GM19240 (cell line): Measurements from ENCODE around the gene FAM53A.
"Not testable (repeated sequence)": the region's sequence is repeated elsewhere in the genome, so short reads cannot be mapped to it uniquely, and the experiment has no call there.

Experiments used
- DNase-seq: peaks from one replicate; pipeline ENCODE4 v3.0.0; 2011; ENCODE audit warnings: low spot score; ENCODE audit not compliant: insufficient read length

The FAM53A gene

DNA sequence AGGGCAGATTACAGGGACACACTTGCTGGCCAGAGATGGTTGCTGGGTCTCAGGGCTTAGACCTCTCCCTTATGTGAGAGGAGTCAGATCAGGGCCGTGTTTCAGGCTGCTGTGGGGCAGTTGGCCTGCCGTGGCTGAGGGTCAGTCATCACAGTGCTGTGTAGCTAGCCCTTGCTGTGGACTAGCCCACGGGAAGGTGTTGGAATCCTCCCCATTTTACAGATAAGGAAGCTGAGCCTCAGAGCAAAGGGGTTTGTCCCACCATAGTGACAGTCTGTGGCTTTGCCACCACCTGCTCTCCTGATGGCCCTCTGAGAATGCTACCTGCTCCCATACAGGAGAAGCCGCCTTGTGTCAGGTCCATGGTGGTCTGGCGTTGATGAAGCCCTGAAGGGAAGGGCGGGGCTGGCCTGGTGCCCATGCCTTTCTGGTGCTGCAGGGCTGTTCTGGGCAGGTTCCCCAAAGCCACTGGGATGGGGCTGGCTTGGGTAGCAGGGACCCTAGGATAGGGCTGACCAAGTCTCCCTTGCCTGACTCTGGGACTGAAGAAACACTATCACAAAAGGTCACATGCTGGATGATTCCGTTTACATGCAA is 2.4 kb upstream of the FAM53A start:
- no peak for DNase-seq

DNA sequence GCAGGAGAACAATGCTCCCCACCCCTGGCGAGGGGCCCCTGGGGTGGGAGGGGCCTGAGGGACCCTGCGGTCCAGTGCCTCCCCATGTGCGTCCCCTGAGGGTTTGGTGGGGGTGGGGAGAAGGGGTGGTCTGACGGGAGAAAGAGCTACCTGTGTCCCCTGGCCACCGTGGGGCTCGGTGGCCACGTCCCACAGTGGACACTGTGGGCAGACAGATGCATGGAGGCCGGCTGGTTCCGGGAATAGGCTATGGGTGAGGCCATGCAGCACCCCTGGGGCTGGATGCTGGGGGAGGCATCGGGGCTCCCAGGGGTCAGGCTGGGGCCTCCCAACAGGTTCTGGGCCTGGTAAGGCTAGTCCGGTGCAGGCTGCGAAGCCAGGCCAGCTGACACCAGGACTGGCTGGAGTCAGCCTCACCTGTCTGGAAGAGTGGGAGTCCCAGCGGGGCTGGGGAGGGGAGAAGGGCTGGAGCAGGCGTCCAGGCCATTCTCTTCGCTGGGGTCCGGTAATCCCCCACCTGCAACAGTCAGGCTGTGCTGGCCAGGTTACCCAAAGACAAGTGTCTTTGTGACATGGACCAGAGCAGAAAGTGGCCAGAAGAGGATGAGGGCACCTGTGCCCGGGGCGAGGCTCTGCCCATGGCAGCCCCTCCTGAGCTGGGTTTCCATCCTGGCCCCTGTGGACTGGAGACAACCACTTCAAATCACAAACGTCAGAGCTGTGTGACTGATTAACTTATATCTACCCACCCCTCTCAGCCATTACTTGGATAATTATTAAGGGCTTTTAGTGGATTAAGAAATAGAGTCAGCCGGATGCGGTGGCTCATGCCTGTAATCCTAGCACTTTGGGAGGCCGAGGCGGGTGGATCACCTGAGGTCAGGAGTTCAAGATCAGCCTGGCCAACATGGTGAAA is 1.4 kb upstream of the FAM53A start:
- DNase-seq: no peak

DNA sequence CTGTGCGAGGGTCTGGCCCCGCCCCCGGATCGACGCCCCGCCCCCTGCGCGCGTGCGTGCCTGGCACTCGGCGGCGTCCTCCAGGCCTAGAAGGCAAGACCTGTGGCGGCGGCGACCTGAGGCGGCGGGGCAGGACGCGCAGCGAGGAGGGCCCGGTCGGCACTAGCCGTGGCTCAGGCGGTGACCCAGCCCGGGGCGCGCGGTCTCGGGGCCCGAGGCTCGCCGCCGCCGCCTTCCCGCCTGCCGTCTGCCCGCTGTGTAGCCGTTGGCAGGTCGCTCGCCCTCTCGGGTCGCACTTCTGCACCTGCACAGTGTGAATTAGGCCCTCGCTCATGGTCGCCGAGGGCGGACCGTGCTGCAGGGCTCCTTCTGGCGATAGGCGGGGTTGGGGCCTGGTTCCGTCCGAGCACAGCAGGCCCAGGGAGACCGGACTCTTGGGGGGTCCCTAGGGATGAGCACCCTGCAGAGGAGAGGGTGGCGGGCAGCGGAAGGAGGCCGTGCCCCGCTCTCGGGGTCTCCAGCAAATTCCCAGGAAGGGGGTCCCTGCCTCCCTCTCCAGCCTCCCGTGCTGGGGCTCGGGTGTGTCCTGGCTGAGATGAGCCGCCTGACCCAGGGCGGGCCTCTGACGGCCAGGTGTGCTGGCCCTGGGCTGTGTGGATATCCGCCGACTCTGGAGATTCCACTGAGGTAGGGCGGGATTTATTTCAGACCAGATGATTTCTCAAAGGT is 557 bp upstream of the FAM53A start:
- no peak for DNase-seq

DNA sequence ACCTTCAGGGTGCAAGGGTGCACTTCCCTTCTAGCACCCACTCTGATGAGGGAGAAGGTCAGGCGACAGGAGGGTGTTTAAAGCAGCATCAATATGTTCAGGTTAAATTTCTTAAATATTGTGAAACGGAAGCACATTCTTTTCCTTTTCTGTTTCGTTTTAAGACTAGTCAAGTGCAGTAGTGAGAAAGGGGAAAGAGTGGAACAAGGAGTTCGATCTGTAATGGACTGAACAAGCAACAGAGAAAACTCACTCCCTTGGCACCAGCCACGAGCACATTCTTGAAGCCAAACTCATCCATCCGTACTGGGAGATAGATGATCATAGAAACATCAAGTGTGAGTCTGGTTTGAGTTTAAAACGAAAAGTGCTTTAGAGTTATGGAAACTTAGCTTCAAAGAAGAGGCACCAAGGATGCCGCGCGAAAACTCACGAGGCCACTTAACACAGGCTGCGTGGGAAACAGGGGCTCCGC is 815 bp downstream of the FAM53A start:
- no peak for DNase-seq

DNA sequence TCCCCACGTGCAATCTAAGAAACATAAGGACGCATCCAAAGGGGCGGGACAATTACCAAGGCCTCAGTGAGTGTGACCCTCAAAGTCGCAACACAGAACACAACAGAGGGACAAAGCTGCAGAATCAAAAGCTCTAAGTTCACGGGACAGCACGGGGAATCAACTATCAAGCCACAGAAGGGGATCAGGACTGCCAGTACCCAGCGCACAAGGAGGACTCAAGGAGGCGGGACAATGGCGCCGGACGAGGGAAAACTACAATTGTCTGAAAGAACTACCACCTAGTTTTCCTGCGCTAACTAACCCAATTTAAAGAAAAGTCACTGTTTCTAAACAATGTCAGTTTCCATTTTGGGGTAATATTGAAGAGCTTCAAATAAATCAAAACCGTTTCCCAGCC is 1.3 kb downstream of the FAM53A start:
- no peak for DNase-seq

DNA sequence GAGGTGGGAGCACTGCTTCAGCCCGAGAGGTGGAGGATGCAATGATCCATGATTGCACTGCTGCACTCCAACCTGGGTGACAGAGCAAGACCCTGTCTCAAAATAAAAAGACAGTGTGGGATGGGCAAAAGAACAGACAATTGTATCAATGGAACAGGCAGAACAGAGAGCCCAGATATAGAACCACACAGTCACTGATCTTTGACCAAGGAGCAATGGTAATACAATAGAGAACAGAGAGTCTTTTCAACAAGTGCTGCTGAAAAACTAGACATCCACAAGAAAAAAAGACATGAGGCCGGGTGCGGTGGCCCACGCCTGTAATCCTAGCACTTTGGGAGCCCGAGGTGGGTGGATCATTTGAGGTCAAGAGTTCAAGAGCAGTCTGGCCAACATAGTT is 5.9 kb downstream of the FAM53A start:
- no peak for DNase-seq

DNA sequence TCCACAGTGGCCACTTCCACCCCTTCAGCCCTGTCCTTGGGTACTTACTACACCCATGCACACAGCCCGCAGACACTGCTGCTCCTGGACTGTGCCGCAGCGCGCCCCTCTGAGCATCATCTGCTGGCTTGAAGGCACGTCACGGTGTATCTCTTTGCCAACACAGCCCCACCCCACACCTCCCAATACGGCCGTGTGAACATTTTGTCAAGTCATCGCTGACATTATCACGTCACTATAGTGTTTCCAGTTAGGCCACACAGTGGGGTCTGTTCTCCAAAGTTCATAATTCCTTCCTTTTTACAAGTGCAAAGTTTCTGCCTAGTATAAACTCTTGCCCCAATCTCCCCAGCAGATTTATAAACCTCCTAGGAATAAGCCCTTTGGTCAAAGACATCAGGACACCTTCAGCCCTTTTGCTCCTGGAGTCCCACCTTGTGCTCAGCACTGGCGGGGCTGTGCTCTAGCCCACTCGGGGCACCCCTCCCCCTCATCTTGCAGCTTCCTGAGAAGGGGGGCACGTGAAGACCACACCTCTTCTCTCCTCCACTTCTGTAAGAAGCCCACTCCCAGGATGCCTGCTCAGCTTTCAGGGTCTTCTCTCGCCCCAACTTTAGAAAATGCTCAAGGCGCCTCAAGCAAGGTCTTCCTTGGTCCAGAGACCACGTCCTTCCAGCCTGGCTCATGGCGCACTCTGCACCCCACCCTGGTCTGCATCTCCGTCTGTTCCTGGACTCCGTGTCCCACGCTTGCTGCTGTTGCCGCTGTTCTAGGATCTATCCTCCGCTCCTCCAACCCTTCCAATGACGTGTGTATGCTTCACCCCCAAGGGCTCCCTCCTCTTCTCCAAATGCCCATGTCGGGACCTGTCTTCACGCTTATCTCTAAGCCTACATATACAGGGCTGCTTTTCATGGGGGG is 7.2 kb downstream of the FAM53A start:
- DNase-seq: no peak

DNA sequence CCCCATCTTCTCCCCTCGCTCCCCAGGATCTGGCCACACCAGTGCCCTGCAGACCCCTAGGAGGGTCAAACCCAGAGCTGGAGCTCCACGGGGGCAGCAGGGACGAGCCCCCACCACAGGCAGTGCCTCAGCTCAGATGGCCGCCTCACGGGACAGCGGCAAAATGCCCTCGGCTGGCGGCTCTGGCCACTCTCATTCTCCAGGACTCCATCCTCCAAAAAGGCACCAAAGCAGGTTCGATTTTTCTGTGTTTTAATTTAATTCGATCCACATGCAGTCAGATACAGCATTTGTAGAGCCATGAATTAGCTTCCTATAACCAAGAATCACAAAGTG is 8.3 kb downstream of the FAM53A start:
- DNase-seq: no peak

DNA sequence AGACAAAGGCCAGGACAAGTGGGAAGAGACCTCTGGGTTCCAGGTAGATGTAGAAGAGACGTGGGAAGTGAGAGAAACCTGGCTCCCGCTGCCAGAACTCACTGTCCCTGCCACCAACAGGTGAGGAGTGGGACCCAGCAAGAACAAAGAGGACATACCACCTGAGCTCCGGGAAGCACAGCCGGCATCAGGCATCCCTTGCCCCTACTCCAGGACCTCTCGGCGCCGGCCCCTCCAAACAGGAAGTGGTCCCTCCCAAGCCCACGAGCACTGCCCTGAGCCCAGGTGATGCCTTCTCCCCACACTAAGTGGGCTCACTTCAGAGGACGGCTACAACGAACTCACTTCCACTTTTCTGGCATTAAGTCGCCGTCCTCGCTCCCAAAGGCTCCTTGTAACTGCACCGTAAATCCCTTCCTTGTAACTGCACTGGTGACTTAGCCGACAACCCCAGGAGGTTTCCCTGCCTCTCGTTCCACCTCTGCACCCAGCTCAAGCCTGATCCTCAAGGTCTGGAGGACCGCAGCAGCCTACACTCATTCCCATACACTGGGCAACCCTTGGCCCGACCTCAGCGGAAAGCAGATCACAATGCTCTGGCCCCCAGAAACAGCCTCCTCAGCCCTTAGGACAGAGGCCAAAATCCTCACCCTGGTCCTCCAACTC is 8.8 kb downstream of the FAM53A start:
- DNase-seq: no peak

DNA sequence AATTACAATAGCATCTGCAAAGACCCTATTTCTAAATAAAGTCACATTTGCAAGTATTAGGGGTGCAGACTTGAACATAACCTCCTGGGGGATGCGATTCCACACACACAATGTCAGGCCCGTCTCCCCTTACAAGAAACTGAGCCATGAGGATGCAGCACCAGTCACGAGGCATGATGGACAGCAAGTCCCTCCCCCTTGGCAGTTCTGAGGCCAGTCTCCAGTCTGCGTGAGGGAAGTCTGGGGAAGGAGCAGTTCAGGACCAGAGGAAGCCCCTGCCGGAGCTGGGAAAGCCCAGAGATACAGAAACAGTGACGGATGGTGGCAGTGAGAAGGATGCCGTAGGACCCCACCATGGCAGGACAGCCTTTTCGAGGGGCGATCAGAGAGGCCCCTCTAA is 9.4 kb downstream of the FAM53A start:
- no peak for DNase-seq

DNA sequence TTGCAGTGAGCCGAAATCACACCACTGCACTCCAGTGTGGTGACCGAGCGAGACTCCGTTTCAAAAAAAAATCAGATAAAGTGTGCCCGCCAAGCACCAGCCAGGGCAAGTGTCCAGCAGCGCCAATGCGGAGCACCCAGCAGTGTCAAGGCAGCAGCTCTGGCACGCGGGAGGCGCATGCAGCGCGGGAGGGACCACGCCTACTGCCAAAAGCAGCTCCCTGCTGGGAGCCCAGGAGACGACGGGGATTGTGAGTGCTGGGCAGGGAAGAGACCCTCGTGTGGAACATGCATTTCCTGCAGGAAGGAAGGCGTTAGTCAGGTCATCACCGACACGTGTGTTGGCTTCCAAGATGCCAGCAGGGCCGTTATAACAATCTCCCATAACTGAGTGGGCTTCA is 10.4 kb downstream of the FAM53A start:
- no peak for DNase-seq

DNA sequence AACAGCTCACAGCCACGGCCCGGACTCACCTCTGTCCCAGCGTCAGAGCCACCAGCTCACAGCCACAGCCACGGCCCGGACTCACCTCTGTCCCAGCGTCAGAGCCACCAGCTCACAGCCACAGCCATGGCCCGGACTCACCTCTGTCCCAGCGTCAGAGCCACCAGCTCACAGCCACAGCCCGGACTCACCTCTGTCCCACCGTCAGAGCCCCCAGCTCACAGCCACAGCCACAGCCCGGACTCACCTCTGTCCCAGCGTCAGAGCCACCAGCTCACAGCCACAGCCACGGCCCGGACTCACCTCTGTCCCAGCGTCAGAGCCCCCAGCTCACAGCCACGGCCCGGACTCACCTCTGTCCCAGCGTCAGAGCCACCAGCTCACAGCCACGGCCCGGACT is 13.1 kb downstream of the FAM53A start:
- not testable (repeated sequence) for DNase-seq

DNA sequence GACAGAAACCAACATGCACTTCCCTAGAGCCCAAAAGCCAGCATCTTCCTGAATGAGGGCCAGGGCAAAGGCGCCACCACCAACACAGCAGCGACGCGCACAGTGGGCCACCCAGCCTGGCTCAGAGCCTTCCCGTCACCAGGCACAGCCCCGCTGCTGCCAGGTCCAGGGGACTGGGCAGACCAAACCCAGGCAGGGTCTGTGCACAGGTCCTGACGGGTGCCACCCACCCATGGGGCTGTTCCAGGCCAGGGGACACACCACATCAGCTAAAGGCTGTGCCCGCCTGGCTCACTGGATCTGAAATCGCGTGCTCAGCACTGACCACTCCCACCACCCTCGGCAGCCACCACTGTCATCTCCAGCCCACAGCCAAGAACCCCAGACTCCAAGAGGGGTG is 13.8 kb downstream of the FAM53A start:
- no peak for DNase-seq

DNA sequence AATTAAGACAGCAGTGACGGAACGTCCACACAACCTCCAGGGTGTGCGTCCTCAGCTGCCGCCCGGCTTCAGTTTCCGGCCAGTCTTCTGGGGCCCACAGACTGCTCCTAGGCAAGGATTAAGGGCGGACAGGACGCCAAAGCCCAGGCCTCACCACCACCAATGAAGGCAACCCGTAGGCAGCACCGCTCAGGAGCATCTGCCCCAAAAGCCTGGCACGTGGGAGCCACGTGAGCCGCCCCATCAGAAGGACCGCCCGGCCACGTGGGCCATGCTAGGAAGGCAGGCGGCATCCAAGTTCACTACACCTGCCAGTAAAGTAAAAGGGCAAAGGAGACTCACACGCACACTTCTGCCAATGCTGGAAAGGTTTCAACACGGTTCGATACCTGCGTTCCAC is 14.3 kb downstream of the FAM53A start:
- DNase-seq: no peak

DNA sequence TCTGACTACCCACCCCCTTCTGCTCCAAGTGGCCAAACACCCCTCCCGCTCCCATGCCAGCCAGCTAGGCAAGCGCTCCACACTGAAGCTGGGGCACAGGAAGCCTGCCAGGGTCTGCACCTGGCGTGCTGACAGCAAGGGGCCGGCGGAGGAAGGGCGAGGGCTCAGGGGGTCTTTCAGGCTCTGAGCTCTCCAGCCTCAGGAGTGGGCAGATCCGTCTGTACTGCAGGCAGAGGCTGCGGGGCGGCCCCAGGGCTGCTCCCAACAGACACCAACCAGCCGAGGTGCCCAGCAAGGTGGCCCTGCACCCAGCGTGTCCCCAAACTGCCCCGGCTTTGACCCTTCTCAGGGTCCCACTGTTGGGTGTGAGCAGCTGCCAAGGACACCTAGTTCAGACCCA is 14.8 kb downstream of the FAM53A start:
- no peak for DNase-seq

DNA sequence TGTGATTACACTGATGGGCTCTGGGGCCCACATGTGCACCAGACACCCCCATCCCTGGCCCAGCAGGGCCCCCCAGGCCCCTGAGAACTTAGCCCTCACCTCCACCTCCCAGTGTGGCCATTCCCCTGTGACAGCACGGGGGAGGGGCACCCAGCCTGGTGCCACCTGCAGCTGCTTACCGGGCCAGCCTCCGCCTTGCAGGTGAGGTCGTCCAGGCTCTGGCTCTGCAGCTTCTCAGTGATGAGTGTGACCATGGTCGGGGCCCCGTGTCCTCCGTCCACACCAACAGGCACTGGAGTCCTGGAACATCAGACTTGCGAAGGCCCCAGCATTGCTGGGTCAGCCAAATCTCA is 15.6 kb downstream of the FAM53A start:
- DNase-seq: no peak

DNA sequence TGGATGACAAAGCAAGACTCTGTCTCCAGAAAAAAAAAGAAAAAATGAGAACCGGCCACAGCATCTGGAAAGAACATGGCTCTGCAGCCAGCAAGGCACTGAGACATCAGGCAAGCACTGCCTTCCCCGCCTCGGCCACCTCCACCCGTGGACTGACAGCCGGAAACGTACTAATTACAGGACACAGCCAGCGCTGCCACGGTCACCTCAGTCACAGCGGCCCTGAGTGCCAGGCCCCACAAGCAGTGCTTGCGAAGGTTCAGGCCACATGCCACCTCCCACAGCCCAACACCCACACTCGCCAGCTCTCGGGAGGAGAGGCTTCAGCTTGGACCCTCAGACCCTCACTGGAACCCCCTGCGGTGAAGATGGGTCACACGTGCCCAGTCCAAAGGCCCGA is 16.8 kb downstream of the FAM53A start:
- DNase-seq: no peak

DNA sequence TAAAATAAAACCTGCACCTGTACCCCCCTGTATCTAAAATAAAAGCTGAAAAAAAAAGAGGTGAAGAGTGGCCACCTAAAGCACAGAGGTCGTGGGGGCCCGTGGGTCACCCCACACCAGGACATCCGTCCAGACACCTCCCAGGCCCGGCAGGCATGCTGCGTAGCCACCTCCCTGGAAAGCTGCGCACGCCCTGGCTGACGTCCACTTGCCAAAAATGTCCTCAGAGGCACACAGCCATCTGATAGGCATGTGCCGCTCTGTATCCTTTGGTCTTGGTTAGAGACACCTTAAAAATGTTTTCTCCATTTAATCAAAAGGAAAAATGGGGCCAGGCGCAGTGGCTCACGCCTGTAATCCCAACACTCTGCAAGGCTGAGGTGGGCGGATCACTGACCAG is 17.7 kb downstream of the FAM53A start:
- DNase-seq: no peak

DNA sequence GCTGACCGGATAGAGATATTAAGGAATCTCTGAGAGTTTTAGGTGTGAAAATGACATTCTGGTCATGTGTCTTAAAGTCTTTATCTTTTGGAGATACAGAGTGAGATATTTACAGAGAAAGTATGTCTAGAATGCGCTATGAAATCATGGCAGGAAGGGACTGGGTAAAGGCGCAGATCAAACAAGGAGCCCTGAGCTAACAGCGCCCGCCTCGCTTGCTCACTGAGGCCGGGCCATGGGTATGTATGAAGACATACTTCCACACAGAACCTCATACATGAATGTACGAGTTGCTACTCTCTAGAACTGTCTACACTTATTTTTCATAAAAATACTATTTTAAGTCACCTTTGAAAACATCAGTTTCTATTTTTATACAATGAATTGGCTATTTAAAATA is 20.0 kb downstream of the FAM53A start:
- no peak for DNase-seq

DNA sequence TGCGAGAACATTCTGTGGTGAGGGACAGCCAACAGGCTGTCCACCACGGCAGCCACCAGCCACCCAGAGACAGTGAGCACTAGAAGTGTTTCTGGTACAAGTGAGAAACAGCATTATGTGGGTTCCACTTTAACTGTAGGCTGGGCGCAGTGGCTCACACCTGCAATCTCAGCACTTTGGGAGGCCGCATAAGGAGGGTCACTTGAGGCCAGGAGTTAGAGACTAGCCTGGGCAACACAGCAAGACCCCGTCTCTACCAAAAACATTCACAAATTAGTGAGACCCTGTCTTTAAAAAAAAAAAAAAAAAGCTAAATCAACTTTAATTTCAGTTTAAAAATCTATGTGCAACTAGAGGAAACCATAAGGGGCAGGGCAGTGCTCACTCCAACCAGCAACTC is 20.6 kb downstream of the FAM53A start:
- no peak for DNase-seq

DNA sequence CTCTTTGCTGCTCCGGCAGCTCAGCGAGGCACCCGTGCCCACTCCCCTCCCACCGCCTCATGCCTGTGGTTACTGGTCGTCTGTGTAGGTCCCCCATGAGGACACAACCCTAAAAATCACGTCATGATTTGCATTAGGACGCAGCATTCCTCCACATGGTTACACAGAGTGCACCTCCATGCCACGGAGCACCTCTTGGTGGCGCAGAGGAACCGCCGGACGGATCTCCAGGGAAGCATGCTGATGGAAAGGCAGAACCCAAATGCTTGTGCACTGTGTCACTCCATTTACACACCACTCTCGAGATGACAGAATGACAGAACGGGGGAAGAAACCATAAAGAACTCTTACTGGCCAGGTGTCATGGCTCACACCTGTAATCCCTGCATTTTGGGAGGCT is 22.4 kb downstream of the FAM53A start:
- DNase-seq: no peak
